HEK293 (cell line): ENCODE measurements around the gene TRIM28.

Source experiments
- CTCF ChIA-PET: fragments of 350-600 bp; formaldehyde crosslinking; extraction: SDS; loops from one replicate; lab custom pipeline; 2021; ENCODE audit warnings: antibody characterized with exemption; lab: Yijun Ruan, JAX
- POLR2A ChIA-PET: fragments of 300-600 bp; formaldehyde crosslinking; extraction: SDS; loops from one replicate; lab custom pipeline; 2020; ENCODE audit warnings: antibody characterized with exemption, inconsistent platforms; lab: Yijun Ruan, JAX
- H3K27ac ChIP-seq: fragments of 200-500 bp; sonication (Bioruptor generic); 2 replicates; pipeline ENCODE4 v1.5.1; 2014; ENCODE audit warnings: low read depth, low read length, control low read depth, inconsistent platforms; ENCODE audit errors: extremely low read depth
- H3K36me3 ChIP-seq, 2 experiments: fragments of 200-500 bp in 1 of 2; sonication (Bioruptor generic) in 1 of 2; 1 replicate in 1 of 2; 2 replicates in 1 of 2; pipeline ENCODE4 v1.5.1; 2014 to 2017; ENCODE audit warnings: inconsistent platforms in 2 of 2, low read length in 2 of 2; ENCODE audit not compliant: control insufficient read depth in 2 of 2, insufficient read depth in 1 of 2
- H3K4me1 ChIP-seq: fragments of 200-500 bp; sonication (Bioruptor generic); 2 replicates; pipeline ENCODE4 v1.5.1; 2014; ENCODE audit warnings: mild to moderate bottlenecking, low read length, inconsistent platforms; ENCODE audit not compliant: control insufficient read depth, insufficient read depth
- H3K4me3 ChIP-seq: 2 replicates; pipeline ENCODE4 v1.5.1; 2011; ENCODE audit warnings: low read depth, mild to moderate bottlenecking, control low read depth, low read length, moderate library complexity
- H3K9me3 ChIP-seq: fragments of 200-500 bp; sonication (Bioruptor generic); 2 replicates; pipeline ENCODE4 v1.5.1; 2014; ENCODE audit warnings: low read depth, low read length, inconsistent platforms; ENCODE audit not compliant: control insufficient read depth, insufficient read depth
- IKZF3 ChIP-seq: fragments of 450-650 bp; IDR thresholded peaks from 2 replicates; pipeline ENCODE4 v1.5.0; 2018; ENCODE audit warnings: missing biosample characterization, mild to moderate bottlenecking, missing genetic modification characterization, moderate library complexity
- MYNN ChIP-seq: fragments of 450-650 bp; formaldehyde crosslinking; IDR thresholded peaks from 2 replicates; pipeline ENCODE4 v1.5.1; 2016; ENCODE audit warnings: missing biosample characterization, missing genetic modification characterization, borderline replicate concordance
- SALL2 ChIP-seq: fragments of 450-650 bp; formaldehyde crosslinking; IDR thresholded peaks from 2 replicates; pipeline ENCODE4 v1.5.0; 2017; ENCODE audit warnings: missing biosample characterization, mild to moderate bottlenecking, missing genetic modification characterization, borderline replicate concordance
- ZBTB48 ChIP-seq: fragments of 450-650 bp; formaldehyde crosslinking; IDR thresholded peaks from 2 replicates; pipeline ENCODE4 v1.5.1; 2016; ENCODE audit warnings: missing biosample characterization, missing genetic modification characterization
- ZEB2 ChIP-seq: fragments of 450-650 bp; formaldehyde crosslinking; IDR thresholded peaks from 2 replicates; pipeline ENCODE4 v1.5.1; 2016; ENCODE audit warnings: missing biosample characterization, missing genetic modification characterization
- ZFP3 ChIP-seq: fragments of 450-650 bp; formaldehyde crosslinking; IDR thresholded peaks from 2 replicates; pipeline ENCODE4 v1.5.1; 2016; ENCODE audit warnings: low read depth, missing biosample characterization, missing genetic modification characterization
- ZFP37 ChIP-seq: fragments of 450-650 bp; formaldehyde crosslinking; IDR thresholded peaks from 2 replicates; pipeline ENCODE4 v1.5.1; 2016; ENCODE audit warnings: missing biosample characterization, missing genetic modification characterization
- ZNF184 ChIP-seq: fragments of 450-650 bp; IDR thresholded peaks from 2 replicates; pipeline ENCODE4 v1.5.1; 2018; ENCODE audit warnings: missing biosample characterization, mild to moderate bottlenecking, missing genetic modification characterization
- ZNF223 ChIP-seq: fragments of 450-650 bp; formaldehyde crosslinking; IDR thresholded peaks from 2 replicates; pipeline ENCODE4 v1.5.1; 2016; ENCODE audit warnings: missing biosample characterization, missing genetic modification characterization
- ZNF266 ChIP-seq: fragments of 450-650 bp; formaldehyde crosslinking; IDR thresholded peaks from 2 replicates; pipeline ENCODE4 v1.5.1; 2016; ENCODE audit warnings: missing biosample characterization, missing genetic modification characterization, low read depth
- ZNF341 ChIP-seq: fragments of 450-650 bp; formaldehyde crosslinking; IDR thresholded peaks from 2 replicates; pipeline ENCODE4; 2016; ENCODE audit warnings: low read depth, missing biosample characterization, missing genetic modification characterization
- ZNF404 ChIP-seq: fragments of 450-650 bp; formaldehyde crosslinking; IDR thresholded peaks from 2 replicates; pipeline ENCODE4 v1.5.1; 2017; ENCODE audit warnings: missing biosample characterization, missing genetic modification characterization
- ZNF426 ChIP-seq: fragments of 450-650 bp; formaldehyde crosslinking; IDR thresholded peaks from 2 replicates; pipeline ENCODE4 v1.5.1; 2017; ENCODE audit warnings: missing biosample characterization, missing genetic modification characterization, mild to moderate bottlenecking, inconsistent platforms, moderate library complexity
- ZNF561 ChIP-seq: fragments of 450-650 bp; IDR thresholded peaks from 2 replicates; pipeline ENCODE4 v1.5.1; 2018; ENCODE audit warnings: missing biosample characterization, missing genetic modification characterization, borderline replicate concordance
- ZNF596 ChIP-seq: fragments of 450-650 bp; IDR thresholded peaks from 2 replicates; pipeline ENCODE4 v1.5.0; 2018; ENCODE audit warnings: missing biosample characterization, mild to moderate bottlenecking, missing genetic modification characterization, moderate library complexity
- ZNF626 ChIP-seq: fragments of 450-650 bp; sonication (Bioruptor Pico); formaldehyde crosslinking; IDR thresholded peaks from 2 replicates; pipeline ENCODE4 v1.5.1; 2018; ENCODE audit warnings: missing biosample characterization, missing genetic modification characterization, inconsistent platforms
- ZNF664 ChIP-seq: fragments of 450-650 bp; formaldehyde crosslinking; IDR thresholded peaks from 2 replicates; pipeline ENCODE4 v1.5.1; 2016; ENCODE audit warnings: missing biosample characterization, missing genetic modification characterization
- ZNF707 ChIP-seq: fragments of 450-650 bp; formaldehyde crosslinking; IDR thresholded peaks from 2 replicates; pipeline ENCODE4 v1.5.1; 2016; ENCODE audit warnings: missing biosample characterization, missing genetic modification characterization
- ZNF768 ChIP-seq: fragments of 450-650 bp; formaldehyde crosslinking; IDR thresholded peaks from 2 replicates; pipeline ENCODE4 v1.5.1; 2018; ENCODE audit warnings: missing biosample characterization, mild to moderate bottlenecking, missing genetic modification characterization
- ZSCAN23 ChIP-seq: fragments of 450-650 bp; formaldehyde crosslinking; IDR thresholded peaks from 2 replicates; pipeline ENCODE4 v1.5.1; 2016; ENCODE audit warnings: missing biosample characterization, missing genetic modification characterization
- TF ChIP-seq, protein P1 (sequence below): fragments of 450-650 bp; formaldehyde crosslinking; IDR thresholded peaks from 2 replicates; pipeline ENCODE4 v1.5.1; 2016; ENCODE audit warnings: missing biosample characterization, missing genetic modification characterization
- TF ChIP-seq, protein P2 (sequence below): fragments of 450-650 bp; formaldehyde crosslinking; IDR thresholded peaks from 2 replicates; pipeline ENCODE4 v1.5.1; 2016; ENCODE audit warnings: missing biosample characterization, missing genetic modification characterization
- TF ChIP-seq, protein P3 (sequence below): fragments of 450-650 bp; formaldehyde crosslinking; IDR thresholded peaks from 2 replicates; pipeline ENCODE4 v1.5.1; 2016; ENCODE audit warnings: missing biosample characterization, missing genetic modification characterization
- TF ChIP-seq, protein P4 (sequence below): fragments of 450-650 bp; IDR thresholded peaks from 2 replicates; pipeline ENCODE4 v1.5.1; 2018; ENCODE audit warnings: missing biosample characterization, mild to moderate bottlenecking, missing genetic modification characterization
- TF ChIP-seq, protein P5 (sequence below): IDR thresholded peaks from 2 replicates; pipeline ENCODE4 v1.6.1; 2011; ENCODE audit warnings: mild to moderate bottlenecking, low read depth, low read length, borderline replicate concordance
- TF ChIP-seq, protein P6 (sequence below): fragments of 450-650 bp; formaldehyde crosslinking; IDR thresholded peaks from 2 replicates; pipeline ENCODE4 v1.5.1; 2016; ENCODE audit warnings: missing biosample characterization, missing genetic modification characterization

Gene TRIM28

DNA sequence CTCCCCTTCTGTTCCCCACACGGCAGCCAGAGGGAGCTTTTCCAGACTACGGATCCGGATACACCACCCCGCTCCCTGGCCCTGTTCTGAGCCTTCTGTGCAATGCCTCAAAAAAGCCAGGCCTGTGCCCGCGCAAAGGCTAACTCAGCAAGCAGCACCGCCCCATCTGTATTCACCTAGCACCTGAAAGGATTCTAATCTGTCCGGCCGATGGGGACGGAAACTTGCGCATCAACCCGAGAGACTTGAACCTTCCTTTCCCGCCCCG, 24.8 kb upstream of the TRIM28 start:
- POLR2A ChIA-PET: interaction anchor here (0.6 to 4.6 kb wide), 25 partner anchors 14 to 381 kb away, joined by 3 to 107 read pairs (median 10); partner anchors contain the start of genes CHMP2A, TRIM28, UBE2M and ZNF274
- CTCF ChIA-PET: interaction anchor here (0.6 to 3.4 kb wide), 41 partner anchors 9 to 517 kb away, joined by 3 to 26 read pairs (median 5); partner anchors contain the start of genes CHMP2A, TRIM28, ZNF324B and ZNF446

DNA sequence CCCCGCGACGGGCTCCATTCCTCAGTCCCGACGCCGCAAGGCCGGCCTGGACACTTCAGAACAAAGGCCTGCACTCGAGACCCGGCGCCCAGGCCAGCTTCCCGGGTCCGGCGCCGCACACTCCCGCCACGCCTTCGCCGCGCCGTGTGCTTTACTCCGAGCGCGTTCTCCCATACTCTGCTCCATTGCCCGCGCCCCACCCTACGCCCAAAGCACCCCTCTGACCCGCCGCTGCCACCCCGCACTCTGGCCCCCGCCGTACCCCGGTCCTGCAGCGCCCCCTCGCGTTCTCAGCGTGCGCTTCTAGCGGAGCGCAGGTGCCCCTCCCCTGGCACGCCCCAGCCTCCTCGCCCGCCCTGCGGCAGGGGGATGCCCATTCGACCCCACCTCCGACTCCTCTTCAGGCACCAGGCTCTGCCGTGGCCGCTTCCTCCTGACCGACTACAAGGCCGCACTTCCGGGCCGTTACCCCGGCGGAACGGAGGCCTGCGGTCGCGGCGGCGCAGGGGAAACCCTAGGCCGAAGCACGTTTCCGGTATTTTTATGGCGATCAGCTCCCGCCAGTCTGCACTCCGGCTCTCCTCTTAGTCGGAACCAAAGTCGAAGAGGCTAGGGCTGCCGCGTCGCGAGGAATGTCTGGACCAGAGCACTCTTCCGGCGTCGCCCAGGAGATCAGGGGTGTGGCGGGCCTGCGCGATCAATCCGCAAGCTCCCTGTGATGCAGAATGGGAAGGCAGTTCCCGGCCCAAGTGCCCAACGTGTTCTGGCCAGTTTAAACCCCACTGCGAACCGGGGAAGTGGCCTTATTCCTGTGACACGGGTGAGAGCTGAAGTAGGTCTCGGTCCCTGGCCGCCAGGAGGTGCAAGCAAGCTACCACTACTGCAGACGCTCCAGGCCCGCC, 24.3 kb upstream of the TRIM28 start, which contains the start of gene ZBTB45:
TSS of gene ZBTB45 (minus strand) at position 456 of the 902 bp plus-strand sequence. CDS start 2,137 bp downstream, outside the sequence.
- CTCF ChIA-PET: interaction anchor here (0.6 to 3.4 kb wide), 60 partner anchors 8 to 517 kb away, joined by 3 to 26 read pairs (median 4); partner anchors contain the start of genes CHMP2A, TRIM28, ZNF324B and ZNF446
- H3K36me3 ChIP-seq: peaks cover 0 to 23% of the 10 kb centered on the region in 2 experiments; a peak in 1 of 3 replicates
- H3K27ac ChIP-seq: peak within 1 kb of the TSS; percentile 94
- peak within 1 kb of the TSS; percentile 74 for H3K4me3 ChIP-seq
- H3K4me1 ChIP-seq: peaks cover 10% of the 10 kb centered on the region
- no peaks in the 10 kb centered on the region for H3K9me3 ChIP-seq
- POLR2A ChIA-PET: interaction anchor here (0.6 to 4.6 kb wide), 50 partner anchors 9 to 603 kb away, joined by 3 to 107 read pairs (median 4); partner anchors contain the start of genes CHMP2A, MZF1, TRIM28 and UBE2M
- TF ChIP-seq ZNF266 (tag by site-specific recombination): no peak
- peak; percentile 98 for TF ChIP-seq ZFP37 (tag by site-specific recombination)
- TF ChIP-seq ZNF404 (tag by site-specific recombination): no peak
- TF ChIP-seq, protein P1, sequence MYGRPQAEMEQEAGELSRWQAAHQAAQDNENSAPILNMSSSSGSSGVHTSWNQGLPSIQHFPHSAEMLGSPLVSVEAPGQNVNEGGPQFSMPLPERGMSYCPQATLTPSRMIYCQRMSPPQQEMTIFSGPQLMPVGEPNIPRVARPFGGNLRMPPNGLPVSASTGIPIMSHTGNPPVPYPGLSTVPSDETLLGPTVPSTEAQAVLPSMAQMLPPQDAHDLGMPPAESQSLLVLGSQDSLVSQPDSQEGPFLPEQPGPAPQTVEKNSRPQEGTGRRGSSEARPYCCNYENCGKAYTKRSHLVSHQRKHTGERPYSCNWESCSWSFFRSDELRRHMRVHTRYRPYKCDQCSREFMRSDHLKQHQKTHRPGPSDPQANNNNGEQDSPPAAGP (tag by site-specific recombination): peak; percentile 99
- no peak for TF ChIP-seq ZNF184 (tag by site-specific recombination)
- 0 out of 2 replicates have a peak, but pooled peaks have one; percentile 18 for TF ChIP-seq ZNF596 (tag by site-specific recombination)
- TF ChIP-seq MYNN (tag by site-specific recombination): peak; percentile 26; the same call in 1 of the 2 replicates
- TF ChIP-seq ZSCAN23 (tag by site-specific recombination): peak; percentile 72
- TF ChIP-seq ZNF664: peak; percentile 67; the same call in 1 of the 2 replicates
- TF ChIP-seq SALL2: no peak; the same call in 1 of the 2 replicates
- no peak for TF ChIP-seq ZNF223 (tag by site-specific recombination)
- TF ChIP-seq, protein P2, sequence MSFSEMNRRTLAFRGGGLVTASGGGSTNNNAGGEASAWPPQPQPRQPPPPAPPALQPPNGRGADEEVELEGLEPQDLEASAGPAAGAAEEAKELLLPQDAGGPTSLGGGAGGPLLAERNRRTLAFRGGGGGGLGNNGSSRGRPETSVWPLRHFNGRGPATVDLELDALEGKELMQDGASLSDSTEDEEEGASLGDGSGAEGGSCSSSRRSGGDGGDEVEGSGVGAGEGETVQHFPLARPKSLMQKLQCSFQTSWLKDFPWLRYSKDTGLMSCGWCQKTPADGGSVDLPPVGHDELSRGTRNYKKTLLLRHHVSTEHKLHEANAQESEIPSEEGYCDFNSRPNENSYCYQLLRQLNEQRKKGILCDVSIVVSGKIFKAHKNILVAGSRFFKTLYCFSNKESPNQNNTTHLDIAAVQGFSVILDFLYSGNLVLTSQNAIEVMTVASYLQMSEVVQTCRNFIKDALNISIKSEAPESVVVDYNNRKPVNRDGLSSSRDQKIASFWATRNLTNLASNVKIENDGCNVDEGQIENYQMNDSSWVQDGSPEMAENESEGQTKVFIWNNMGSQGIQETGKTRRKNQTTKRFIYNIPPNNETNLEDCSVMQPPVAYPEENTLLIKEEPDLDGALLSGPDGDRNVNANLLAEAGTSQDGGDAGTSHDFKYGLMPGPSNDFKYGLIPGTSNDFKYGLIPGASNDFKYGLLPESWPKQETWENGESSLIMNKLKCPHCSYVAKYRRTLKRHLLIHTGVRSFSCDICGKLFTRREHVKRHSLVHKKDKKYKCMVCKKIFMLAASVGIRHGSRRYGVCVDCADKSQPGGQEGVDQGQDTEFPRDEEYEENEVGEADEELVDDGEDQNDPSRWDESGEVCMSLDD (tag by site-specific recombination): peak; percentile 99
- TF ChIP-seq, protein P3, sequence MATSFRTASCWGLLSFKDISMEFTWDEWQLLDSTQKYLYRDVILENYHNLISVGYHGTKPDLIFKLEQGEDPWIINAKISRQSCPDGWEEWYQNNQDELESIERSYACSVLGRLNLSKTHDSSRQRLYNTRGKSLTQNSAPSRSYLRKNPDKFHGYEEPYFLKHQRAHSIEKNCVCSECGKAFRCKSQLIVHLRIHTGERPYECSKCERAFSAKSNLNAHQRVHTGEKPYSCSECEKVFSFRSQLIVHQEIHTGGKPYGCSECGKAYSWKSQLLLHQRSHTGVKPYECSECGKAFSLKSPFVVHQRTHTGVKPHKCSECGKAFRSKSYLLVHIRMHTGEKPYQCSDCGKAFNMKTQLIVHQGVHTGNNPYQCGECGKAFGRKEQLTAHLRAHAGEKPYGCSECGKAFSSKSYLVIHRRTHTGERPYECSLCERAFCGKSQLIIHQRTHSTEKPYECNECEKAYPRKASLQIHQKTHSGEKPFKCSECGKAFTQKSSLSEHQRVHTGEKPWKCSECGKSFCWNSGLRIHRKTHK (tag by site-specific recombination): no peak
- TF ChIP-seq ZEB2 (tag by site-specific recombination): peak; percentile 99

More for the DNA sequence above, 24.8 kb upstream of the TRIM28 start:
- H3K27ac ChIP-seq: peak overlapping the region; percentile 94
- peak overlapping the region; percentile 74 for H3K4me3 ChIP-seq
- no peaks in the 10 kb centered on the region for H3K9me3 ChIP-seq
- H3K36me3 ChIP-seq: peaks cover 0 to 23% of the 10 kb centered on the region in 2 experiments; a peak in 1 of 3 replicates
- TF ChIP-seq, protein P4, sequence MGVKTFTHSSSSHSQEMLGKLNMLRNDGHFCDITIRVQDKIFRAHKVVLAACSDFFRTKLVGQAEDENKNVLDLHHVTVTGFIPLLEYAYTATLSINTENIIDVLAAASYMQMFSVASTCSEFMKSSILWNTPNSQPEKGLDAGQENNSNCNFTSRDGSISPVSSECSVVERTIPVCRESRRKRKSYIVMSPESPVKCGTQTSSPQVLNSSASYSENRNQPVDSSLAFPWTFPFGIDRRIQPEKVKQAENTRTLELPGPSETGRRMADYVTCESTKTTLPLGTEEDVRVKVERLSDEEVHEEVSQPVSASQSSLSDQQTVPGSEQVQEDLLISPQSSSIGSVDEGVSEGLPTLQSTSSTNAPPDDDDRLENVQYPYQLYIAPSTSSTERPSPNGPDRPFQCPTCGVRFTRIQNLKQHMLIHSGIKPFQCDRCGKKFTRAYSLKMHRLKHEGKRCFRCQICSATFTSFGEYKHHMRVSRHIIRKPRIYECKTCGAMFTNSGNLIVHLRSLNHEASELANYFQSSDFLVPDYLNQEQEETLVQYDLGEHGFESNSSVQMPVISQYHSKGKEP (tag by site-specific recombination): no peak
- TF ChIP-seq ZNF707 (peak; percentile 62; the same call in 1 of the 2 replicates), ZFP3 (tag by site-specific recombination) (no peak), ZNF626 (tag by site-specific recombination) (no peak), ZNF561 (tag by site-specific recombination) (peak; percentile 10; the same call in 1 of the 2 replicates), ZBTB48 (0 out of 2 replicates have a peak, but pooled peaks have one; percentile 9), ZNF426 (tag by site-specific recombination) (no peak), IKZF3 (tag by site-specific recombination) (peak; percentile 25; the same call in 1 of the 2 replicates), ZNF768 (tag by site-specific recombination) (0 out of 2 replicates have a peak, but pooled peaks have one; percentile 26), ZNF341 (tag by site-specific recombination) (peak; percentile 90)
- TF ChIP-seq, protein P5, sequence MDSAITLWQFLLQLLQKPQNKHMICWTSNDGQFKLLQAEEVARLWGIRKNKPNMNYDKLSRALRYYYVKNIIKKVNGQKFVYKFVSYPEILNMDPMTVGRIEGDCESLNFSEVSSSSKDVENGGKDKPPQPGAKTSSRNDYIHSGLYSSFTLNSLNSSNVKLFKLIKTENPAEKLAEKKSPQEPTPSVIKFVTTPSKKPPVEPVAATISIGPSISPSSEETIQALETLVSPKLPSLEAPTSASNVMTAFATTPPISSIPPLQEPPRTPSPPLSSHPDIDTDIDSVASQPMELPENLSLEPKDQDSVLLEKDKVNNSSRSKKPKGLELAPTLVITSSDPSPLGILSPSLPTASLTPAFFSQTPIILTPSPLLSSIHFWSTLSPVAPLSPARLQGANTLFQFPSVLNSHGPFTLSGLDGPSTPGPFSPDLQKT: no peak
- TF ChIP-seq, protein P6, sequence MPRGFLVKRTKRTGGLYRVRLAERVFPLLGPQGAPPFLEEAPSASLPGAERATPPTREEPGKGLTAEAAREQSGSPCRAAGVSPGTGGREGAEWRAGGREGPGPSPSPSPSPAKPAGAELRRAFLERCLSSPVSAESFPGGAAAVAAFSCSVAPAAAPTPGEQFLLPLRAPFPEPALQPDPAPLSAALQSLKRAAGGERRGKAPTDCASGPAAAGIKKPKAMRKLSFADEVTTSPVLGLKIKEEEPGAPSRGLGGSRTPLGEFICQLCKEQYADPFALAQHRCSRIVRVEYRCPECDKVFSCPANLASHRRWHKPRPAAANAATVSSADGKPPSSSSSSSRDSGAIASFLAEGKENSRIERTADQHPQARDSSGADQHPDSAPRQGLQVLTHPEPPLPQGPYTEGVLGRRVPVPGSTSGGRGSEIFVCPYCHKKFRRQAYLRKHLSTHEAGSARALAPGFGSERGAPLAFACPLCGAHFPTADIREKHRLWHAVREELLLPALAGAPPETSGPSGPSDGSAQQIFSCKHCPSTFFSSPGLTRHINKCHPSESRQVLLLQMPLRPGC (tag by site-specific recombination): no peak
- peaks cover 10% of the 10 kb centered on the region for H3K4me1 ChIP-seq
